OCI-LY1 (cell line): ENCODE data around the gene ZNF514.

Experiments used
- CTCF ChIP-seq: fragments of 200-600 bp; sonication (generic), shearing (Covaris generic); IDR thresholded peaks from 2 replicates; pipeline ENCODE4 v1.5.1; 2017; ENCODE audit warnings: mild to moderate bottlenecking, antibody characterized with exemption, low read length, moderate library complexity, mixed read lengths
- EZH2 ChIP-seq: fragments of 200-600 bp; sonication (generic), shearing (Covaris generic); IDR thresholded peaks from 2 replicates; pipeline ENCODE4 v1.8.0; 2017; ENCODE audit warnings: borderline replicate concordance, mixed run types, mild to moderate bottlenecking, antibody characterized with exemption, low read length, moderate library complexity, mixed read lengths

GRCh38 chr2:95165030-95165370, 5.4 kb upstream of the ZNF514 start:
- TF ChIP-seq EZH2: no peak
- no peak for TF ChIP-seq CTCF
